Suppressor macrophage treated with lipopolysaccharide for 1 hour (primary cell): ENCODE results near the gene COL4A1.

ENCODE experiments used
- DNase-seq, 3 donors: peaks; one replicate each; pipeline ENCODE4 v3.0.0-alpha.2; 2020 to 2022

COL4A1 gene

GRCh38 chr13:110216006-110216397, 91.0 kb downstream of the COL4A1 start:
- DNase-seq: no peak

GRCh38 chr13:110215606-110216005, 91.4 kb downstream of the COL4A1 start:
- no peak for DNase-seq

- peak in 1 of 3 donors; percentile 19 for DNase-seq
These were observed 92.3 kb downstream of the COL4A1 start for GRCh38 chr13:110214637-110215036.

- DNase-seq: no peak
These were observed 93.4 kb downstream of the COL4A1 start for GRCh38 chr13:110213461-110214074.

- no peak for DNase-seq
These were observed 94.4 kb downstream of the COL4A1 start for GRCh38 chr13:110212529-110212928.

- no peak for DNase-seq
These were observed 95.2 kb downstream of the COL4A1 start for GRCh38 chr13:110211735-110212134.

GRCh38 chr13:110211046-110211445, 95.9 kb downstream of the COL4A1 start:
- no peak for DNase-seq

GRCh38 chr13:110210604-110210985, 96.4 kb downstream of the COL4A1 start:
- DNase-seq: no peak

- no peak for DNase-seq
These were observed 96.9 kb downstream of the COL4A1 start for GRCh38 chr13:110209950-110210603.

- no peak for DNase-seq
These were observed 98.8 kb downstream of the COL4A1 start for GRCh38 chr13:110208116-110208515.

- no peak for DNase-seq
These were observed 100.0 kb downstream of the COL4A1 start for GRCh38 chr13:110206996-110207395.

GRCh38 chr13:110206185-110206584, 100.8 kb downstream of the COL4A1 start:
- no peak for DNase-seq

- no peak for DNase-seq
These were observed 105.8 kb downstream of the COL4A1 start for GRCh38 chr13:110201114-110201513.

GRCh38 chr13:110200276-110200870, 106.6 kb downstream of the COL4A1 start:
- DNase-seq: no peak

- no peak for DNase-seq
These were observed 107.7 kb downstream of the COL4A1 start for GRCh38 chr13:110199046-110199831.

- DNase-seq: no peak
These were observed 109.5 kb downstream of the COL4A1 start for GRCh38 chr13:110197471-110197870.

GRCh38 chr13:110197026-110197425, 109.9 kb downstream of the COL4A1 start:
- no peak for DNase-seq

- DNase-seq: no peak
These were observed 111.1 kb downstream of the COL4A1 start for GRCh38 chr13:110195547-110196485.

- no peak for DNase-seq
These were observed 112.5 kb downstream of the COL4A1 start for GRCh38 chr13:110194451-110194850.

- no peak for DNase-seq
These were observed 113.5 kb downstream of the COL4A1 start for GRCh38 chr13:110193491-110193890.

GRCh38 chr13:110192472-110192871, 114.5 kb downstream of the COL4A1 start:
- DNase-seq: no peak

GRCh38 chr13:110187641-110188161, 119.3 kb downstream of the COL4A1 start:
- no peak for DNase-seq
